HuH-7 (cell line): ENCODE data around the gene GAST.

Source experiments
- DNase-seq: peaks from one replicate; pipeline ENCODE4 v3.0.0; 2011; ENCODE audit warnings: low spot score

GAST gene

GRCh38 chr17:41739661-41740352 lies 27.7 kb downstream of the GAST start:
- DNase-seq, result no peak

GRCh38 chr17:41740506-41740905 lies 28.4 kb downstream of the GAST start:
- no peak for DNase-seq

GRCh38 chr17:41741709-41742108 lies 29.6 kb downstream of the GAST start:
- no peak for DNase-seq

- no peak for DNase-seq
These were observed 36.1 kb downstream of the GAST start for GRCh38 chr17:41748275-41748674.

- no peak for DNase-seq
These were observed 38.7 kb downstream of the GAST start for GRCh38 chr17:41750862-41751261.

GRCh38 chr17:41751288-41751687 lies 39.2 kb downstream of the GAST start:
- no peak for DNase-seq

- DNase-seq, result no peak
These were observed 41.9 kb downstream of the GAST start for GRCh38 chr17:41754066-41754465.

- DNase-seq, result no peak
These were observed 46.5 kb downstream of the GAST start for GRCh38 chr17:41758601-41759000.

- DNase-seq, result no peak
These were observed 48.7 kb downstream of the GAST start for GRCh38 chr17:41760878-41761277.

GRCh38 chr17:41762391-41762790 lies 50.3 kb downstream of the GAST start:
- no peak for DNase-seq

GRCh38 chr17:41762841-41763240 lies 50.7 kb downstream of the GAST start:
- DNase-seq, result no peak

- no peak for DNase-seq
These were observed 51.2 kb downstream of the GAST start for GRCh38 chr17:41763327-41763726.
